Heart left ventricle (tissue), 16 donors: ENCODE measurements around the gene NUS1. TPM values are rescaled to one million over a fixed set of nuclear protein-coding genes. Genes with fewer than 3 reads are reported as not detected.
A peak's percentile ranks its signal among the peaks of the same experiment; 100 is the strongest.
"Not testable (repeated sequence)": the region's sequence is repeated elsewhere in the genome, so short reads cannot be mapped to it uniquely, and the experiment has no call there.

Experiments used
- ATAC-seq, 4 donors: fragments of 200-7000 bp; cut with Tn5 transposase; one replicate each; pipeline ENCODE4 v1.9.1; 2020 to 2022; ENCODE audit warnings: moderate library complexity in 4 of 4, mild to moderate bottlenecking in 3 of 4, moderate number of reproducible peaks in 1 of 4
- DNase-seq, 5 donors: peaks; one replicate each; pipeline ENCODE4 v3.0.0-alpha.2; 2020
- H3K27ac ChIP-seq, 12 donors: fragments of 200-600 bp; sonication (generic) in 4 of 12; one replicate each; pipeline versions ENCODE4 v1.5.0 to v1.8.0; 2016 to 2022; ENCODE audit warnings: mild to moderate bottlenecking in 2 of 12
- H3K27me3 ChIP-seq, 9 donors: fragments of 200-600 bp; sonication (generic) in 2 of 9; one replicate each; pipeline versions ENCODE4 v1.5.1 to v1.8.0; 2016 to 2022; ENCODE audit warnings: mild to moderate bottlenecking in 3 of 9
- H3K36me3 ChIP-seq, 9 donors: fragments of 200-600 bp; sonication (generic) in 2 of 9; one replicate each; pipeline versions ENCODE4 v1.5.0 to v1.8.0; 2018 to 2022; ENCODE audit warnings: mild to moderate bottlenecking in 2 of 9
- H3K4me1 ChIP-seq, 12 donors: fragments of 200-600 bp; sonication (generic) in 4 of 12; one replicate each; pipeline versions ENCODE4 v1.5.0 to v1.8.0; 2016 to 2022; ENCODE audit warnings: mild to moderate bottlenecking in 3 of 12
- H3K4me3 ChIP-seq, 12 donors: fragments of 200-600 bp; sonication (generic) in 4 of 12; one replicate each; pipeline versions ENCODE4 v1.5.0 to v1.8.0; 2017 to 2022; ENCODE audit warnings: mild to moderate bottlenecking in 9 of 12, moderate library complexity in 4 of 12
- H3K9me3 ChIP-seq, 12 donors: fragments of 200-600 bp; sonication (generic) in 4 of 12; one replicate each; pipeline versions ENCODE4 v1.5.0 to v1.8.0; 2016 to 2022; ENCODE audit warnings: mild to moderate bottlenecking in 1 of 12
- POLR2A ChIP-seq, 2 donors: fragments of 450-650 bp; IDR thresholded peaks; one replicate each; pipeline ENCODE4 v1.6.1; 2017; ENCODE audit warnings: antibody characterized with exemption in 2 of 2, mild to moderate bottlenecking in 2 of 2, moderate library complexity in 2 of 2
- WGBS, 4 donors: extraction: QIAGEN DNeasy Blood & Tissue Kit in 2 of 4; methylation state at CpG; one replicate each; pipeline versions ENCODE4 v1.1.5 to v1.1.7; 2013 to 2018; 5-methylcytosine and 5-hydroxymethylcytosine counted together
- intact Hi-C, 10 donors: fragments of 100-400 bp; cut with DNase I; formaldehyde crosslinking; loops; one replicate each; pipeline versions ENCODE4 v1.11.1 to v1.14.2; 2022
- polyA plus RNA-seq, 2 donors: library from polyadenylated mRNA; stranded (reverse); fragments of 200-250 nt; gene quantifications; one replicate each; pipeline ENCODE4 v1.2.3, GENCODE V29; 2013
- total RNA-seq, 9 donors: library from RNA; depleted of rRNA in 2 of 9; stranded (reverse); fragments of >200 nt in 2 of 9; fragmentation: NEBNext Ultra II Directional in 3 of 9; extraction: Animal tissue kit (Norgen Biotek cat#: 25700) in 3 of 9; gene quantifications; one replicate each; pipeline versions ENCODE4 v1.1.0 to v1.2.4, GENCODE V29; 2016 to 2023
- TF ChIP-seq, protein P1 (sequence below), 12 donors: fragments of 200-600 bp; sonication (generic) in 4 of 12; IDR thresholded peaks; one replicate each; pipeline versions ENCODE4 v1.5.0 to v1.8.0; 2018 to 2022; ENCODE audit warnings: antibody characterized with exemption in 12 of 12, mild to moderate bottlenecking in 5 of 12
- donor health status: ischemic (EF 13 %, LVEDD 7.1; RV severe dilation, severe dysfunction).
- donor health status: healthy with polysubstance abuse.
- donor health status: DM: no; HTN: yes; CAD: no.
- donor health status: DM: no; HTN: no; CAD: no.
- donor health status: ischemic (EF 25% LVEDD 6.9; RV normal size, moderate dysfunction).
- donor health status: ischemic (EF 25% LVEDD 5.7; RV mildly dilated, moderate dysfunction).
- donor health status: healthy.
- donor health status: DM: yes; HTN: yes; CAD: no.
- donor health status: ischemic (EF 35%, LVEDD 5.7; RV mildly dilated, moderate dysfunction).
- donor health status: nonischemic (EF 11% LVEDD 7.7; RV severe dilation, severe dysfunction).
- donor health status: DM: yes; HTN: yes; CAD: no.
- donor health status: PGD.
- donor health status: ischemic (EF 29% LVEDD 5.4; RV normal size, mild dysfunction).
- donor health status: nonischemic (EF 23%, LVEDD 6.1; RV moderate dilation, normal function).

The NUS1 gene
- total and polyA plus RNA-seq, 11 donors = 8.1 to 22.0 (median 14.7) TPM

DNA sequence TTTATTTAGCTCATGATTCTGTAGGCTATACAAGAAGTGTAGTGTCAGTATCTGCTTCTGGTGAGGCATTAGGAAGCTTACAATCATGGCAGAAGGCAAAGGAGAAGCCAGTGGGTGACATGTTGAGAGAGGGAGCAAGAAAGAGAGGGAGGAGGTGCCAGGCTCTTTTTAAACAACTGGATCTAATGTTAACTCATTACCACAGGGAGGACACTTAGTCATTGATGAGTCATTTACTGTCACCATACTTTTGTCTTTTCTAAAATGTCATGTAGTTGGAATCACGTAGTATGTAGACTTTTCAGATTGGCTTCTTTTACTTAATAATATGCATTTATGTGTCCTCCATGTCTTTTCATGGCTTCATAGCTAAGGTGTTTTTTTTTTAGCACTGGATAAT is 58.1 kb downstream of the NUS1 start:
- Histone ChIP-seq H3K9me3 (peaks cover 0 to 12% (median 0%) of the 10 kb centered on the region in 12 donors), H3K4me1 (no peaks in the 10 kb centered on the region), H3K27me3 (no peaks in the 10 kb centered on the region), H3K4me3 (no peak overlapping the region), H3K36me3 (no peaks in the 10 kb centered on the region), H3K27ac (no peak overlapping the region)
- no peak for TF ChIP-seq POLR2A (IDR thresholded peaks at IDR 0.05)
- TF ChIP-seq, protein P1, sequence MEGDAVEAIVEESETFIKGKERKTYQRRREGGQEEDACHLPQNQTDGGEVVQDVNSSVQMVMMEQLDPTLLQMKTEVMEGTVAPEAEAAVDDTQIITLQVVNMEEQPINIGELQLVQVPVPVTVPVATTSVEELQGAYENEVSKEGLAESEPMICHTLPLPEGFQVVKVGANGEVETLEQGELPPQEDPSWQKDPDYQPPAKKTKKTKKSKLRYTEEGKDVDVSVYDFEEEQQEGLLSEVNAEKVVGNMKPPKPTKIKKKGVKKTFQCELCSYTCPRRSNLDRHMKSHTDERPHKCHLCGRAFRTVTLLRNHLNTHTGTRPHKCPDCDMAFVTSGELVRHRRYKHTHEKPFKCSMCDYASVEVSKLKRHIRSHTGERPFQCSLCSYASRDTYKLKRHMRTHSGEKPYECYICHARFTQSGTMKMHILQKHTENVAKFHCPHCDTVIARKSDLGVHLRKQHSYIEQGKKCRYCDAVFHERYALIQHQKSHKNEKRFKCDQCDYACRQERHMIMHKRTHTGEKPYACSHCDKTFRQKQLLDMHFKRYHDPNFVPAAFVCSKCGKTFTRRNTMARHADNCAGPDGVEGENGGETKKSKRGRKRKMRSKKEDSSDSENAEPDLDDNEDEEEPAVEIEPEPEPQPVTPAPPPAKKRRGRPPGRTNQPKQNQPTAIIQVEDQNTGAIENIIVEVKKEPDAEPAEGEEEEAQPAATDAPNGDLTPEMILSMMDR (IDR thresholded peaks at IDR 0.05) = no peak
- 82 to 89% (median 87%) methylated on average over 1 of the region's 1 CpG for WGBS, 4 donors
- DNase-seq (no peak), ATAC-seq (no peak)
- intact Hi-C loops = loop anchor here in 1 of 10 donors (10.0 kb wide), 1 partner anchor 311 kb away; no protein-coding TSS in a partner anchor

DNA sequence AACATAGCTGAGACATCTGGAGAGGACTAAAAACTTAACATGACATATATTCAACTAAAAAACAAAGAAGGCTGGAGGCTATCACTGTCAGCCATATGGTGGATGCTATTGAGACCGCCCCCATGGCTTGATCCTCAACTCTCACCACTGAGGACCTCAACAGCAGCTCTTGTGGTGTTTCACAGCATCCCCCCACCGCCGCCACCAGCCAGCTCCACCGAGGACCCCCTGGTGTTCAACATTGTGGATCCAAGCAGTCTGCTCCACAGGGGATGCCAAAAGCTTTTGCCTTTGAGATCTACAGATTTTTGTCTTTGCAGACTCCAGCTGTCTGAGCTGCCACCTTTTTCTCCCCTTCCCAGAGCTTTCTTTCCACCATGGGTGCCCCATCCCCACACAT is 64.6 kb downstream of the NUS1 start:
- no peak for ATAC-seq
- Histone ChIP-seq H3K4me3 (no peak overlapping the region), H3K36me3 (no peaks in the 10 kb centered on the region), H3K27me3 (no peaks in the 10 kb centered on the region), H3K9me3 (peaks cover 0 to 31% (median 0%) of the 10 kb centered on the region in 12 donors), H3K27ac (no peak overlapping the region), H3K4me1 (no peaks in the 10 kb centered on the region)
- 32 to 46% (median 41%) methylated on average over 4 of the region's 4 CpGs for WGBS, 4 donors
- DNase-seq = no peak
- intact Hi-C loops = loop anchor here in 1 of 10 donors (10.0 kb wide), 1 partner anchor 305 kb away; no protein-coding TSS in a partner anchor
- TF ChIP-seq POLR2A (IDR thresholded peaks at IDR 0.05) = no peak
- TF ChIP-seq, protein P1 (IDR thresholded peaks at IDR 0.05) = no peak

DNA sequence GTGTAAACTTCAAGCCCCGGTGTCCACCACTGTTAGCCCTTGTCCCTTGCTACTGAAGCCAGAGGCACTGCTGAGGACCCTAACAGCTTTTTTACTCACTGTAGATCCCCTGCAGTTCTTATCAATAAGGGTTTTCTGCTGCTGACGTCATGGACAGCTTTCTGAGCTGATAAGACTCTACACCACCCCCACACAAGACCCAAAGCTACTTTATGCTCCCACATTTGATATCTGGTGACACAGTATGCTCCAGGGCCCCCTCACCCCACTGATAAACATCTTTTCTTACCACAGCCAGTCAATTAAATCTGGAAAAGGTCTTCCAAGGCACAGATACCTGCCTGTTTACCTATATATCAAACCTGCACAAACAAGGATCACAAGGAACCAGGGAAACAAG is 65.3 kb downstream of the NUS1 start:
- H3K27ac ChIP-seq = no peak overlapping the region
- no peaks in the 10 kb centered on the region for H3K4me1 ChIP-seq
- no peaks in the 10 kb centered on the region for H3K36me3 ChIP-seq
- WGBS, 4 donors = 28 to 50% (median 32%) methylated on average over 2 of the region's 2 CpGs
- intact Hi-C loops = no loop called here
- DNase-seq = no peak
- no peak overlapping the region for H3K4me3 ChIP-seq
- ATAC-seq = no peak
- peaks cover 0 to 31% (median 0%) of the 10 kb centered on the region in 12 donors for H3K9me3 ChIP-seq
- no peaks in the 10 kb centered on the region for H3K27me3 ChIP-seq
- TF ChIP-seq, protein P1 (IDR thresholded peaks at IDR 0.05) = no peak
- TF ChIP-seq POLR2A (IDR thresholded peaks at IDR 0.05) = no peak

DNA sequence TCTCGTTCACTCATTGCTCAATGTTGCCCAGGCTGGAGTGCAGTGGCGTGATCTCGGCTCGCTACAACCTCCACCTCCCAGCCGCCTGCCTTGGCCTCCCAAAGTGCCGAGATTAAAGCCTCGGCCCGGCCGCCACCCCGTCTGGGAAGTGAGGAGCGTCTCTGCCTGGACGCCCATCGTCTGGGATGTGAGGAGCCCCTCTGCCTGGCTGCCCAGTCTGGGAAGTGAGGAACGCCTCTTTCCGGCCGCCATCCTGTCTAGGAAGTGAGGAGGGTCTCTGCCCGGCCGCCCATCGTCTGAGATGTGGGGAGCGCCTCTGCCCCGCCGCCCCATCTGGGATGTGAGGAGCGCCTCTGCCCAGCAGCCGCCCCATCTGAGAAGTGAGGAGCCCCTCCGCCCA is 75.4 kb downstream of the NUS1 start:
- ATAC-seq, intact Hi-C loops, H3K27me3 ChIP-seq, H3K4me3 ChIP-seq, H3K36me3 ChIP-seq, H3K27ac ChIP-seq, H3K4me1 ChIP-seq: not testable (repeated sequence)
- WGBS, 4 donors = 91 to 98% (median 94%) methylated on average over 18 to 25 of the region's 25 CpGs
- peak in 1 of 5 donors; percentile 19 for DNase-seq
- peaks cover 0 to 28% (median 7%) of the 10 kb centered on the region in 12 donors for H3K9me3 ChIP-seq

Other genes starting within 250 kb of the NUS1 start
- under 1 TPM in 3 of 9 donors, not detected in 6; 0.04 to 0.07 (median 0.06) TPM for gene ROS1, start 249.5 kb upstream of the NUS1 start, total RNA-seq
- under 1 TPM in 1 of 2 donors, not detected in 1; 0.01 TPM for gene ROS1, start 249.5 kb upstream of the NUS1 start, polyA plus RNA-seq
- gene DCBLD1, start 192.8 kb upstream of the NUS1 start, total RNA-seq = 10 to 100 TPM in 1 of 9 donors, 1 to 10 TPM in 8; 3.1 to 11.4 (median 4.1) TPM
- 1 to 10 TPM; 2.9 to 3.5 TPM for gene DCBLD1, start 192.8 kb upstream of the NUS1 start, polyA plus RNA-seq
- gene GOPC, start 73.0 kb upstream of the NUS1 start, total RNA-seq = 10 to 100 TPM; 16.4 to 29.9 (median 21.5) TPM
- gene GOPC, start 73.0 kb upstream of the NUS1 start, polyA plus RNA-seq = 10 to 100 TPM; 13.5 to 16.2 TPM
- gene SLC35F1, start 231.8 kb downstream of the NUS1 start, total RNA-seq = 10 to 100 TPM in 3 of 9 donors, 1 to 10 TPM in 6; 2.5 to 11.6 (median 5.0) TPM
- 1 to 10 TPM; 1.1 to 5.0 TPM for gene SLC35F1, start 231.8 kb downstream of the NUS1 start, polyA plus RNA-seq